ENCODE results near the gene AKAIN1. TPM values are rescaled to one million over a fixed set of nuclear protein-coding genes. Genes with fewer than 3 reads are reported as not detected.

AKAIN1 gene
- total and polyA plus RNA-seq, 2 of the 4 experiments (the other 2 are of a cell fraction) = not detected

DNA sequence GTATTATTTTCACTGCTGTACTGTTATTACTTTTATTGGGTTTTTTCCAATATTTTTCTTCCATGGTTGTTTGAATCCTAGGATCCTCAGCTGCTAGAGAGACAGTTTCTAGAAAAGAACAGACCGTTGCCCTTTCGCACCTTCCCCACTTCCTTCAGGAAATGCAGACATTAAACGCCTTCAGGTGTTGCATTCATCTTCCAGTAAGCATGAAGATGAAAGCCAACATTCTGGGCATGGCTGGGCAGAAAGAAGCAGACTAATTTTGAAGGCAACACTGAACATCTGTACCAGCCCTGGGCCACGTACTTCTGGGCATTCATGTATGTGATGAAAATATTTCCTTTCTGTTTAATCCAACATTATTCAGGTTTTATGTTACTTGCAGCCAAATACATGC lies 51.0 kb downstream of the AKAIN1 start:
- in situ Hi-C loops (cut with MboI; ENCODE audit: low sequenced_read_pairs) (no loop called here), dilution Hi-C loops (cut with HindIII; ENCODE audit: low sequenced_read_pairs, unreplicated experiment) (no loop called here), intact Hi-C loops (cut with micrococcal nuclease) (no loop called here)
- H3K27me3 ChIP-seq (ENCODE audit: control insufficient read depth, insufficient read depth, low read length) = no peaks in the 10 kb centered on the region
- H2BK15ac ChIP-seq (ENCODE audit: low read depth, low read length) = no peak overlapping the region
- no peak overlapping the region for H3K18ac ChIP-seq (ENCODE audit: low read depth, low read length)
- no peaks in the 10 kb centered on the region for H4K20me1 ChIP-seq (ENCODE audit: insufficient read depth, low read length)
- ChIA-PET CTCF (no interaction called here), POLR2A (ENCODE audit: unreplicated experiment) (no interaction called here)
- no peak overlapping the region for H3K4me2 ChIP-seq (ENCODE audit: low read depth, low read length)
- no CpG with 5 or more reads among the region's 4 CpGs for WGBS, 2 experiments (ENCODE audit: extremely low coverage in 2 of 2, insufficient read length in 1 of 2)
- no peaks in the 10 kb centered on the region for H3K79me1 ChIP-seq (ENCODE audit: low read depth in 1 of 2, low read length in 2 of 2)
- H2AK5ac ChIP-seq (ENCODE audit: low read depth, low read length) = no peak overlapping the region
- H3K9ac ChIP-seq (ENCODE audit: low read depth, low read length) = no peak overlapping the region
- peaks cover 7% of the 10 kb centered on the region for H3K9me3 ChIP-seq (ENCODE audit: control insufficient read depth, insufficient read depth, low read length)
- no peak overlapping the region for H4K8ac ChIP-seq (ENCODE audit: low read depth in 2 of 2, low read length in 2 of 2)
- no peak overlapping the region for H4K91ac ChIP-seq (ENCODE audit: insufficient read depth, low read depth, low read length)
- no peak overlapping the region for H4K5ac ChIP-seq (ENCODE audit: low read depth, low read length)
- H3K23ac ChIP-seq (ENCODE audit: low read depth, low read length) = no peak overlapping the region
- no peak overlapping the region for H3K4ac ChIP-seq (ENCODE audit: low read depth, low read length)
- no peak overlapping the region for H3K4me3 ChIP-seq (ENCODE audit: insufficient read depth, low read depth, low read length)
- H2BK20ac ChIP-seq (ENCODE audit: low read depth, low read length) = no peak overlapping the region
- ATAC-seq (ENCODE audit: low read depth) (no peak), DNase-seq (no peak)
- no TSS peak for BruUV-seq (replicated peaks)
- H3K9me1 ChIP-seq (ENCODE audit: insufficient read depth, low read length) = no peaks in the 10 kb centered on the region
- no peak overlapping the region for H3K14ac ChIP-seq (replicated peaks; ENCODE audit: low read depth, low read length)
- H2BK120ac ChIP-seq (ENCODE audit: low read depth, low read length) = no peak overlapping the region
- no peaks in the 10 kb centered on the region for H3K4me1 ChIP-seq (ENCODE audit: control insufficient read depth, insufficient read depth, low read length)
- H2BK5ac ChIP-seq (ENCODE audit: low read depth, low read length, poor library complexity, severe bottlenecking) = no peak overlapping the region
- no peak for TF ChIP-seq RCOR1 (IDR thresholded peaks at IDR 0.05; ENCODE audit: insufficient replicate concordance, low read length)
- TF ChIP-seq, protein P1, sequence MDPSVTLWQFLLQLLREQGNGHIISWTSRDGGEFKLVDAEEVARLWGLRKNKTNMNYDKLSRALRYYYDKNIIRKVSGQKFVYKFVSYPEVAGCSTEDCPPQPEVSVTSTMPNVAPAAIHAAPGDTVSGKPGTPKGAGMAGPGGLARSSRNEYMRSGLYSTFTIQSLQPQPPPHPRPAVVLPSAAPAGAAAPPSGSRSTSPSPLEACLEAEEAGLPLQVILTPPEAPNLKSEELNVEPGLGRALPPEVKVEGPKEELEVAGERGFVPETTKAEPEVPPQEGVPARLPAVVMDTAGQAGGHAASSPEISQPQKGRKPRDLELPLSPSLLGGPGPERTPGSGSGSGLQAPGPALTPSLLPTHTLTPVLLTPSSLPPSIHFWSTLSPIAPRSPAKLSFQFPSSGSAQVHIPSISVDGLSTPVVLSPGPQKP (IDR thresholded peaks at IDR 0.05; ENCODE audit: borderline replicate concordance, low read depth, low read length) = no peak
- TF ChIP-seq MXI1 (IDR thresholded peaks at IDR 0.05; ENCODE audit: borderline replicate concordance, low read depth, low read length) = no peak
- TF ChIP-seq RFX5 (IDR thresholded peaks at IDR 0.05; ENCODE audit: low read depth, low read length) = no peak
- TF ChIP-seq CEBPB (IDR thresholded peaks at IDR 0.05; ENCODE audit: low read depth, low read length) = no peak
- TF ChIP-seq, protein P2, sequence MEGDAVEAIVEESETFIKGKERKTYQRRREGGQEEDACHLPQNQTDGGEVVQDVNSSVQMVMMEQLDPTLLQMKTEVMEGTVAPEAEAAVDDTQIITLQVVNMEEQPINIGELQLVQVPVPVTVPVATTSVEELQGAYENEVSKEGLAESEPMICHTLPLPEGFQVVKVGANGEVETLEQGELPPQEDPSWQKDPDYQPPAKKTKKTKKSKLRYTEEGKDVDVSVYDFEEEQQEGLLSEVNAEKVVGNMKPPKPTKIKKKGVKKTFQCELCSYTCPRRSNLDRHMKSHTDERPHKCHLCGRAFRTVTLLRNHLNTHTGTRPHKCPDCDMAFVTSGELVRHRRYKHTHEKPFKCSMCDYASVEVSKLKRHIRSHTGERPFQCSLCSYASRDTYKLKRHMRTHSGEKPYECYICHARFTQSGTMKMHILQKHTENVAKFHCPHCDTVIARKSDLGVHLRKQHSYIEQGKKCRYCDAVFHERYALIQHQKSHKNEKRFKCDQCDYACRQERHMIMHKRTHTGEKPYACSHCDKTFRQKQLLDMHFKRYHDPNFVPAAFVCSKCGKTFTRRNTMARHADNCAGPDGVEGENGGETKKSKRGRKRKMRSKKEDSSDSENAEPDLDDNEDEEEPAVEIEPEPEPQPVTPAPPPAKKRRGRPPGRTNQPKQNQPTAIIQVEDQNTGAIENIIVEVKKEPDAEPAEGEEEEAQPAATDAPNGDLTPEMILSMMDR (conservative IDR thresholded peaks at IDR 0.05; ENCODE audit: low read depth, low read length) = no peak
- no peak for TF ChIP-seq POLR2A (IDR thresholded peaks at IDR 0.05; ENCODE audit: low read depth, low read length)
- no peak for TF ChIP-seq SMC3 (IDR thresholded peaks at IDR 0.05; ENCODE audit: low read depth, low read length)
- no peak for TF ChIP-seq FOS (IDR thresholded peaks at IDR 0.05; ENCODE audit: low read depth, low read length)
- TF ChIP-seq, protein P3, sequence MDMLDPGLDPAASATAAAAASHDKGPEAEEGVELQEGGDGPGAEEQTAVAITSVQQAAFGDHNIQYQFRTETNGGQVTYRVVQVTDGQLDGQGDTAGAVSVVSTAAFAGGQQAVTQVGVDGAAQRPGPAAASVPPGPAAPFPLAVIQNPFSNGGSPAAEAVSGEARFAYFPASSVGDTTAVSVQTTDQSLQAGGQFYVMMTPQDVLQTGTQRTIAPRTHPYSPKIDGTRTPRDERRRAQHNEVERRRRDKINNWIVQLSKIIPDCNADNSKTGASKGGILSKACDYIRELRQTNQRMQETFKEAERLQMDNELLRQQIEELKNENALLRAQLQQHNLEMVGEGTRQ (IDR thresholded peaks at IDR 0.05; ENCODE audit: low read depth, low read length) = no peak
- TF ChIP-seq BHLHE40 (IDR thresholded peaks at IDR 0.05; ENCODE audit: low read depth, low read length) = no peak
- no peak for TF ChIP-seq RAD21 (IDR thresholded peaks at IDR 0.05; ENCODE audit: low read length)
- TF ChIP-seq CHD1 (IDR thresholded peaks at IDR 0.05; ENCODE audit: low read depth, low read length) = no peak
- TF ChIP-seq NFE2L2 (IDR thresholded peaks at IDR 0.05; ENCODE audit: low read depth, low read length) = no peak
- no peak for TF ChIP-seq MAFK (IDR thresholded peaks at IDR 0.05; ENCODE audit: low read depth, low read length)
- no peak for TF ChIP-seq MAZ (IDR thresholded peaks at IDR 0.05; ENCODE audit: borderline replicate concordance, low read depth, low read length)
- H3K27ac ChIP-seq (ENCODE audit: insufficient read depth, low read length) = no peak overlapping the region
- H3K36me3 ChIP-seq (ENCODE audit: control insufficient read depth, insufficient read depth, low read length) = no peaks in the 10 kb centered on the region
- H2AK9ac ChIP-seq (replicated peaks; ENCODE audit: low read depth, low read length, poor library complexity) = no peak overlapping the region
- H3K56ac ChIP-seq (ENCODE audit: extremely low read depth, insufficient read depth, low read length) = no peak overlapping the region
- H2AFZ ChIP-seq (replicated peaks; ENCODE audit: low read length, poor library complexity) = no peak overlapping the region

Measured in IMR-90 (cell line).